Heart right ventricle (tissue), 16 donors: Measurements from ENCODE around the gene DCAF15. TPM values are rescaled to one million over a fixed set of nuclear protein-coding genes. Genes with fewer than 3 reads are reported as not detected.

Experiments
- ATAC-seq, 8 donors: fragments of 200-7000 bp; cut with Tn5 transposase; one replicate each; pipeline ENCODE4 v1.9.1; 2020; ENCODE audit warnings: mild to moderate bottlenecking in 8 of 8, moderate library complexity in 8 of 8, moderate number of reproducible peaks in 1 of 8
- DNase-seq, 2 donors: peaks; one replicate each; pipeline ENCODE4 v3.0.0-alpha.2; 2020
- H3K27ac ChIP-seq, 10 donors: fragments of 200-600 bp; sonication (generic) in 2 of 10; one replicate each; pipeline versions ENCODE4 v1.5.0 to v1.8.0; 2020 to 2022; ENCODE audit warnings: mild to moderate bottlenecking in 3 of 10
- H3K27me3 ChIP-seq, 7 donors: fragments of 200-600 bp; one replicate each; pipeline ENCODE4 v1.8.0; 2021 to 2022; ENCODE audit warnings: mild to moderate bottlenecking in 2 of 7
- H3K36me3 ChIP-seq, 9 donors: fragments of 200-600 bp; sonication (generic) in 1 of 9; one replicate each; pipeline versions ENCODE4 v1.5.0 to v1.8.0; 2020 to 2022; ENCODE audit warnings: mild to moderate bottlenecking in 2 of 9
- H3K4me1 ChIP-seq, 9 donors: fragments of 200-600 bp; sonication (generic) in 1 of 9; one replicate each; pipeline versions ENCODE4 v1.5.0 to v1.8.0; 2020 to 2022; ENCODE audit warnings: mild to moderate bottlenecking in 4 of 9
- H3K4me3 ChIP-seq, 10 donors: fragments of 200-600 bp; sonication (generic) in 2 of 10; one replicate each; pipeline versions ENCODE4 v1.5.0 to v1.8.0; 2020 to 2022; ENCODE audit warnings: mild to moderate bottlenecking in 7 of 10, moderate library complexity in 2 of 10
- H3K9me3 ChIP-seq, 11 donors: fragments of 200-600 bp in 10 of 11; sonication (generic) in 2 of 11; one replicate each; pipeline versions ENCODE4 v1.5.0 to v1.8.0; 2013 to 2022; ENCODE audit warnings: mild to moderate bottlenecking in 2 of 11, control low read depth in 1 of 11, moderate library complexity in 1 of 11
- CTCF ChIP-seq, 9 donors: fragments of 200-600 bp; sonication (generic) in 2 of 9; IDR thresholded peaks; one replicate each; pipeline versions ENCODE4 v1.5.0 to v1.8.0; 2021 to 2022; ENCODE audit warnings: antibody characterized with exemption in 9 of 9, mild to moderate bottlenecking in 5 of 9, moderate library complexity in 1 of 9
- WGBS, 2 donors: extraction: QIAGEN DNeasy Blood & Tissue Kit; methylation state at CpG; one replicate each; pipeline ENCODE4 v1.1.7; 2013; ENCODE audit warnings: inconsistent platforms in 1 of 2; 5-methylcytosine and 5-hydroxymethylcytosine counted together
- intact Hi-C, 10 donors: fragments of 100-400 bp; cut with DNase I; formaldehyde crosslinking; loops; one replicate each; pipeline versions ENCODE4 v1.11.1 to v1.14.2; 2022
- long read RNA-seq, 3 donors: library from polyadenylated mRNA; unstranded; transcript quantifications; one replicate each; pipeline ENCODE4 v2.0.0, GENCODE V29; 2020 to 2021
- polyA plus RNA-seq, 2 donors: library from polyadenylated mRNA; stranded (reverse); fragments of 200-250 nt; gene quantifications; one replicate each; pipeline ENCODE4 v1.2.3, GENCODE V29; 2013
- total RNA-seq, 10 donors: library from RNA; stranded (reverse); fragmentation: NEBNext Ultra II Directional in 3 of 10; extraction: Animal tissue kit (Norgen Biotek cat#: 25700) in 3 of 10; gene quantifications; one replicate each; pipeline versions ENCODE4 v1.2.1 to v1.2.4, GENCODE V29; 2021 to 2023
- donor health status: Arrhythmogenic right ventricular cardiomyopathy.
- donor health status: ischemic (EF 13 %, LVEDD 7.1; RV severe dilation, severe dysfunction).
- donor health status: healthy with polysubstance abuse.
- donor health status: DM: no; HTN: yes; CAD: no.
- donor health status: DM: no; HTN: no; CAD: no.
- donor health status: ischemic (EF 25% LVEDD 6.9; RV normal size, moderate dysfunction).
- donor health status: ischemic (EF 25% LVEDD 5.7; RV mildly dilated, moderate dysfunction).
- donor health status: healthy.
- donor health status: DM: yes; HTN: yes; CAD: no.
- donor health status: Ischemic cardiomyopathy.
- donor health status: ischemic (EF 35%, LVEDD 5.7; RV mildly dilated, moderate dysfunction).
- donor health status: nonischemic (EF 11% LVEDD 7.7; RV severe dilation, severe dysfunction).
- donor health status: DM: yes; HTN: yes; CAD: no.
- donor health status: PGD.
- donor health status: ischemic (EF 29% LVEDD 5.4; RV normal size, mild dysfunction).
- donor health status: nonischemic (EF 23%, LVEDD 6.1; RV moderate dilation, normal function).

Gene DCAF15
- total RNA-seq (10 to 100 TPM; 15.5 to 21.2 (median 17.8) TPM), polyA plus RNA-seq (10 to 100 TPM; 26.8 to 50.0 TPM)
- long read RNA-seq, donor 1, transcript DCAF15-201 (13 exons, 2,278 nt): major isoform, 6 of 15 reads
- long read RNA-seq, donor 1, partial matches to known transcripts: 5 of 15 reads
- long read RNA-seq, donor 1, other reads (novel, unspliced or antisense): 4 of 15 reads
- long read RNA-seq, donor 2, transcript DCAF15-201 (13 exons, 2,278 nt): major isoform, 7 of 14 reads
- long read RNA-seq, donor 2, partial matches to known transcripts: 4 of 14 reads
- long read RNA-seq, donor 2, other reads (novel, unspliced or antisense): 2 of 14 reads
- long read RNA-seq, donor 3, partial matches to known transcripts: 2 of 2 reads
- long read RNA-seq, donor 3, other reads (novel, unspliced or antisense): 0 of 2 reads

GRCh38 chr19:13952154-13952930 lies at the start of gene DCAF15:
DCAF15 (plus strand) TSS chr19:13952509; CDS start chr19:13952513, 4 bp downstream.
- Histone ChIP-seq H3K9me3 (no peaks in the 10 kb centered on the region), H3K4me1 (peaks cover 8 to 28% (median 15%) of the 10 kb centered on the region in 9 donors), H3K4me3 (peak within 1 kb of the TSS; percentile 48 to 84 (median 76)), H3K27ac (peak within 1 kb of the TSS; percentile 57 to 90 (median 84)), H3K36me3 (peaks cover 0 to 34% (median 21%) of the 10 kb centered on the region in 9 donors), H3K27me3 (no peaks in the 10 kb centered on the region)
- peak; percentile 97 to 99 (median 98) for ATAC-seq
- no peak for TF ChIP-seq CTCF (IDR thresholded peaks at IDR 0.05)
- intact Hi-C loops: loop anchor here in 5 of 10 donors (1.0 to 10.0 kb wide), 10 partner anchors 47 to 120 kb away; partner anchors contain the start of genes RFX1 (in 3 of the 5), IL27RA (in 1 of the 5) and MISP3 (in 1 of the 5)
- 1% methylated on average over 43 to 63 of the region's 65 CpGs for WGBS, 2 donors
- peak; percentile 99 to 100 for DNase-seq

GRCh38 chr19:13902993-13903555 lies 49.2 kb upstream of the DCAF15 start:
- ATAC-seq: no peak
- H3K4me3 ChIP-seq: no peak overlapping the region
- no peak for DNase-seq

GRCh38 chr19:13905634-13906520 lies 46.4 kb upstream of the DCAF15 start, which contains the start of the genes BRME1 and CC2D1A:
BRME1 (minus strand) TSS chr19:13906117; CDS start chr19:13904892, 1,225 bp downstream.
CC2D1A (plus strand) TSS chr19:13906201; CDS start chr19:13906442, 241 bp downstream.
- ATAC-seq (peak; percentile 98 to 100 (median 99)), DNase-seq (peak; percentile 93 to 95)
- TF ChIP-seq CTCF (IDR thresholded peaks at IDR 0.05): peak in 2 of 9 donors; percentile 12 to 23
- Histone ChIP-seq H3K36me3 (peaks cover 0 to 27% (median 8%) of the 10 kb centered on the region in 9 donors), H3K27me3 (no peaks in the 10 kb centered on the region), H3K4me1 (peaks cover 0 to 21% (median 16%) of the 10 kb centered on the region in 9 donors), H3K4me3 (peak within 1 kb of the TSS; percentile 77 to 97 (median 85)), H3K27ac (peak within 1 kb of the TSS in 9 of 10 donors; percentile 33 to 87 (median 69)), H3K9me3 (no peaks in the 10 kb centered on the region)
- 3 to 4% methylated on average over 80 to 86 of the region's 86 CpGs for WGBS, 2 donors
- intact Hi-C loops: loop anchor here in 1 of 10 donors (1.0 kb wide), 1 partner anchor 46 kb away; the partner anchor contains the start of gene DCAF15

More at GRCh38 chr19:13902993-13903555, 49.2 kb upstream of the DCAF15 start:
- peak in 7 of 9 donors; percentile 16 to 52 (median 34) for TF ChIP-seq CTCF (IDR thresholded peaks at IDR 0.05)
- Histone ChIP-seq H3K36me3 (no peaks in the 10 kb centered on the region), H3K27me3 (no peaks in the 10 kb centered on the region), H3K27ac (no peak overlapping the region), H3K4me1 (peaks cover 0 to 20% (median 16%) of the 10 kb centered on the region in 9 donors), H3K9me3 (no peaks in the 10 kb centered on the region)
- 71 to 76% methylated on average over 4 of the region's 4 CpGs for WGBS, 2 donors
- intact Hi-C loops: loop anchor here in 1 of 10 donors (5.0 kb wide), 1 partner anchor 49 kb away; the partner anchor contains the start of gene DCAF15
